Esophagus muscularis mucosa (tissue), 4 donors: ENCODE measurements around the gene TTC34. TPM values are rescaled to one million over a fixed set of nuclear protein-coding genes. Genes with fewer than 3 reads are reported as not detected.

Experiments used
- DNase-seq: peaks from one replicate; pipeline ENCODE4 v3.0.0-alpha.2; 2017; ENCODE audit errors: extremely low spot score
- H3K27ac ChIP-seq, 4 donors: fragments of 200-600 bp; sonication (generic); replicated peaks in 1 of 4; 1 replicate in 3 of 4; 2 replicates in 1 of 4; pipeline ENCODE4 v1.5.1; 2016 to 2019; ENCODE audit warnings: mild to moderate bottlenecking in 1 of 4
- H3K27me3 ChIP-seq, 4 donors: fragments of 200-600 bp; sonication (generic); one replicate each; pipeline versions ENCODE4 v1.5.1 to v1.6.0; 2016 to 2019
- H3K36me3 ChIP-seq, 4 donors: fragments of 200-600 bp; sonication (generic); one replicate each; pipeline ENCODE4 v1.5.1; 2016 to 2019
- H3K4me1 ChIP-seq, 4 donors: fragments of 200-600 bp; sonication (generic); one replicate each; pipeline ENCODE4 v1.5.1; 2016 to 2019
- H3K4me3 ChIP-seq, 4 donors: fragments of 200-600 bp; sonication (generic); 1 replicate in 2 of 4; 2 replicates in 2 of 4; pipeline ENCODE4 v1.5.1; 2016 to 2019; ENCODE audit warnings: mild to moderate bottlenecking in 4 of 4, moderate library complexity in 1 of 4
- H3K9me3 ChIP-seq, 4 donors: fragments of 200-600 bp; sonication (generic); 1 replicate in 3 of 4; 2 replicates in 1 of 4; pipeline ENCODE4 v1.5.1; 2016 to 2019
- CTCF ChIP-seq, 3 experiments: fragments of 200-600 bp in 2 of 3; fragments of 450-650 bp in 1 of 3; sonication (generic) in 2 of 3; IDR thresholded peaks; one replicate each; pipeline ENCODE4 v1.5.1; 2017 to 2019; ENCODE audit warnings: antibody characterized with exemption in 3 of 3, mild to moderate bottlenecking in 2 of 3, moderate library complexity in 1 of 3
- EP300 ChIP-seq: sonication (generic); formaldehyde crosslinking; IDR thresholded peaks from one replicate; pipeline ENCODE4 v1.6.1; 2017; ENCODE audit warnings: antibody characterized with exemption
- POLR2A ChIP-seq: fragments of 450-650 bp; IDR thresholded peaks from one replicate; pipeline ENCODE4 v1.6.1; 2017; ENCODE audit warnings: antibody characterized with exemption, moderate library complexity, mild to moderate bottlenecking, low read depth
- POLR2AphosphoS5 ChIP-seq, 2 donors: sonication (generic); formaldehyde crosslinking; IDR thresholded peaks; one replicate each; pipeline ENCODE4 v1.6.1; 2017; ENCODE audit warnings: antibody characterized with exemption in 2 of 2
- WGBS: methylation state at CpG from one replicate; pipeline ENCODE4 v1.1.5; 2018; 5-methylcytosine and 5-hydroxymethylcytosine counted together
- intact Hi-C: fragments of 100-400 bp; cut with DNase I; formaldehyde crosslinking; loops from one replicate; pipeline ENCODE4 v1.15.1; 2023
- total RNA-seq, 4 donors: library from RNA; depleted of rRNA; stranded (reverse); fragments of >200 nt; gene quantifications; one replicate each; pipeline versions ENCODE4 v1.1.0 to v1.2.1, GENCODE V29; 2016

TTC34 gene
- total RNA-seq, 4 donors from 2014 or later = under 0.01 to 0.46 (median 0.10) TPM

GRCh38 chr1:2819429-2819828, 17.9 kb upstream of the TTC34 start:
- no peak overlapping the region for H3K4me3 ChIP-seq
- WGBS = 91% methylated on average over 5 of the region's 5 CpGs
- no peak for TF ChIP-seq POLR2A
- TF ChIP-seq CTCF (IDR thresholded peaks at IDR 0.05) = no peak
- no peak for TF ChIP-seq EP300
- TF ChIP-seq POLR2AphosphoS5 (IDR thresholded peaks at IDR 0.05) = no peak
- peaks cover 0 to 76% (median 4%) of the 10 kb centered on the region in 4 donors for H3K27me3 ChIP-seq
- H3K4me1 ChIP-seq = peaks cover 0 to 8% (median 7%) of the 10 kb centered on the region in 4 donors
- DNase-seq = no peak
- intact Hi-C loops = no loop called here
- H3K27ac ChIP-seq = no peak overlapping the region
- H3K9me3 ChIP-seq = no peaks in the 10 kb centered on the region
- no peaks in the 10 kb centered on the region for H3K36me3 ChIP-seq

DNA sequence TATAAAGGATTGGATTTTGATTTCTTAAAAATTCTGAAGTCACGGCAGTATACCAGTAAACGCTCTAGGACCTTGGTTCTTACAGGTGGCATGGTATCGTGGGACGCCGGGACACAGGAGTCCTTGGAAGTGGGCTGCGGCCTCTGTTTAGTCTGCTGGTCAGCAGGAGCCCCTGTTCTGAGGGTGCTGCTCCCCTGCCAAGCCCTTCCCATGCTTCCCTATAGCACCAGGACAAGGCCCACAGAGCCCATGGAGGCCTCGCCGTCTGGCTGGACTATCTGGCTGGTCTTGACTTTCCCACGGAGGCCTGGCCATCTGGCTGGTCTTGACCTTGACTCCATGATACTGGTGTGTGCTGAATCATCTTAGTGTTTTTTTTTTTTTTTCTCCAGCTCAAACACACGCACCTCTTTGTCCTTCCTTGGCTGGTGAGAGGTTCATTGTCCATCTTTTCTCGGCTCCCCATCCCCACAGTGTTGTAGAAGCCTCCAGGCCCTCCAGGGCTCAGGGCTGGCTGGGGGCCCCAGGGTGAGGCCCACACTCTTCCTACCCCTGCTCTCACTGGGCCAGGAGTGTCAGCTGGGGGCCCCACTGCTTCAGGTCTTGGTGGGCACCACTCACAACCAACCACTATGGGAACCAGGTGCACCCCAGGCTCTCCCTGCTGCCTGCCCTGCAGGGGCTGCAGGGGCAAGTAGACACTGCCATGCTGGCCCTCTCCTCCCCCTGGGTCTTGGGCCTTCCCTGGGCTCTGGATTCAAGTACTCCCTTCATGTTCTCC, 16.5 kb upstream of the TTC34 start:
- H3K9me3 ChIP-seq = peaks cover 0 to 6% (median 4%) of the 10 kb centered on the region in 4 donors
- no peak overlapping the region for H3K4me3 ChIP-seq
- H3K36me3 ChIP-seq = no peaks in the 10 kb centered on the region
- TF ChIP-seq CTCF (IDR thresholded peaks at IDR 0.05) (no peak), EP300 (no peak), POLR2A (no peak), POLR2AphosphoS5 (IDR thresholded peaks at IDR 0.05) (no peak)
- peaks cover 0 to 73% (median 4%) of the 10 kb centered on the region in 4 donors for H3K27me3 ChIP-seq
- DNase-seq = no peak
- WGBS = 90% methylated on average over 11 of the region's 11 CpGs
- H3K4me1 ChIP-seq = peaks cover 0 to 8% (median 7%) of the 10 kb centered on the region in 4 donors
- intact Hi-C loops = no loop called here
- H3K27ac ChIP-seq = no peak overlapping the region

GRCh38 chr1:2816786-2817185, 15.3 kb upstream of the TTC34 start:
- 79% methylated on average over 15 of the region's 15 CpGs for WGBS
- peaks cover 0 to 70% (median 1%) of the 10 kb centered on the region in 4 donors for H3K27me3 ChIP-seq
- TF ChIP-seq EP300 = no peak
- H3K27ac ChIP-seq = no peak overlapping the region
- H3K36me3 ChIP-seq = no peaks in the 10 kb centered on the region
- no peak for DNase-seq
- H3K4me1 ChIP-seq = peaks cover 0 to 3% (median 2%) of the 10 kb centered on the region in 4 donors
- peaks cover 0 to 14% (median 13%) of the 10 kb centered on the region in 4 donors for H3K9me3 ChIP-seq
- intact Hi-C loops = no loop called here
- no peak overlapping the region for H3K4me3 ChIP-seq

DNA sequence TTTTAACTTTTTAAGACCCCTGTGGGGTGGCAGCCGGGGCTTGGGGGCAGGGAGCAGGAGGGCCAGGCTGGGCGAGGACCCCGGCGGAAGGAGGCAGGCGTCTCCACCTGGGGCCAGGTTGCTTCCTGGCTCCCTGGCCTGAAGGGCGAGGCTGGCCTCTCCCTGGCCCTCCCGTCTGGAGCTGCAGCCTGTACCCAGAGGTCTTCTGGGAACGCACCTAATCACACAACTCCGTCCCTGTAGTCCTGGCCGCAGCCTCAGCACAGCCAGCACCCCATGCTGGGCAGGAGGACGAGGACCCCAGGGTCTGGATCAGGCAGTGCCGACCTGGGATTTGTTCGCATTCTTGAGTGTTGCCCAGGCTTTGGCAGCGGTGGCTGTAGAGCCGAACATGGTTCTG, 14.1 kb upstream of the TTC34 start:
- no peak for TF ChIP-seq POLR2AphosphoS5 (IDR thresholded peaks at IDR 0.05)
- no peak for DNase-seq
- no peaks in the 10 kb centered on the region for H3K36me3 ChIP-seq
- WGBS = 70% methylated on average over 10 of the region's 15 CpGs
- no peak overlapping the region for H3K27ac ChIP-seq
- intact Hi-C loops = no loop called here
- H3K9me3 ChIP-seq = peaks cover 0 to 14% (median 13%) of the 10 kb centered on the region in 4 donors
- no peak overlapping the region for H3K4me3 ChIP-seq
- H3K27me3 ChIP-seq = peaks cover 0 to 70% (median 0%) of the 10 kb centered on the region in 4 donors
- no peaks in the 10 kb centered on the region for H3K4me1 ChIP-seq

- WGBS = 72% methylated on average over 7 of the region's 24 CpGs
- Histone ChIP-seq H3K4me1 (no peaks in the 10 kb centered on the region), H3K27me3 (peaks cover 0 to 74% (median 0%) of the 10 kb centered on the region in 4 donors), H3K4me3 (no peak overlapping the region), H3K27ac (no peak overlapping the region), H3K36me3 (no peaks in the 10 kb centered on the region), H3K9me3 (peaks cover 0 to 14% (median 13%) of the 10 kb centered on the region in 4 donors)
- intact Hi-C loops = no loop called here
- no peak for DNase-seq
- no peak for TF ChIP-seq CTCF (IDR thresholded peaks at IDR 0.05)
- no peak for TF ChIP-seq POLR2A
- TF ChIP-seq POLR2AphosphoS5 (IDR thresholded peaks at IDR 0.05) = no peak
- no peak for TF ChIP-seq EP300
These were observed 13.1 kb upstream of the TTC34 start for GRCh38 chr1:2814511-2815075.
